ENCODE results near the gene SMC6. TPM values are rescaled to one million over a fixed set of nuclear protein-coding genes. Genes with fewer than 3 reads are reported as not detected.

SMC6 gene
- total RNA-seq, 1 experiment from 2014 or later, result 41.3 TPM

- intact Hi-C loops (cut with micrococcal nuclease; ENCODE audit: unreplicated experiment), result no loop called here
- POLR2A ChIA-PET, result no interaction called here
- no peaks in the 10 kb centered on the region for H3K36me3 Mint-ChIP-seq (ENCODE audit: insufficient read depth, unreplicated experiment)
- Histone ChIP-seq H3K4me3 (ENCODE audit: low read depth, low read length) (no peak overlapping the region), H3K27me3 (replicated peaks; ENCODE audit: control insufficient read depth, insufficient read depth, low read length) (no peaks in the 10 kb centered on the region), H3K9me3 (no peaks in the 10 kb centered on the region), H3K4me1 (no peaks in the 10 kb centered on the region), H3K36me3 (ENCODE audit: control insufficient read depth, insufficient read depth, low read length) (no peaks in the 10 kb centered on the region)
- peaks cover 12% of the 10 kb centered on the region for H3K27me3 Mint-ChIP-seq (ENCODE audit: insufficient read depth, unreplicated experiment)
- no peaks in the 10 kb centered on the region for H3K9me3 Mint-ChIP-seq (ENCODE audit: unreplicated experiment)
- TF ChIP-seq CTCF (IDR thresholded peaks at IDR 0.05; ENCODE audit: insufficient read depth in 1 of 2, low read depth in 1 of 2, low read length in 1 of 2, severe bottlenecking in 1 of 2, unreplicated experiment in 1 of 2), result no peak
- no peak overlapping the region for H3K27ac Mint-ChIP-seq (ENCODE audit: unreplicated experiment)
- CTCF ChIA-PET, result no interaction called here
- H3K4me3 Mint-ChIP-seq (ENCODE audit: unreplicated experiment), result no peak overlapping the region
- DNase-seq, result no peak
- H3K4me1 Mint-ChIP-seq (ENCODE audit: low read depth, unreplicated experiment), result no peaks in the 10 kb centered on the region
- no TSS peak for BruUV-seq (replicated peaks)
Observed at GRCh38 chr2:17795309-17795708, 41.7 kb upstream of the SMC6 start.

GRCh38 chr2:17793803-17794354, 40.3 kb upstream of the SMC6 start:
- Histone ChIP-seq H3K4me3 (ENCODE audit: low read depth, low read length) (no peak overlapping the region), H3K27me3 (replicated peaks; ENCODE audit: control insufficient read depth, insufficient read depth, low read length) (no peaks in the 10 kb centered on the region), H3K4me1 (no peaks in the 10 kb centered on the region), H3K36me3 (ENCODE audit: control insufficient read depth, insufficient read depth, low read length) (no peaks in the 10 kb centered on the region), H3K9me3 (no peaks in the 10 kb centered on the region)
- no peak overlapping the region for H3K4me3 Mint-ChIP-seq (ENCODE audit: unreplicated experiment)
- DNase-seq, result no peak
- H3K4me1 Mint-ChIP-seq (ENCODE audit: low read depth, unreplicated experiment), result no peaks in the 10 kb centered on the region
- no peak for TF ChIP-seq CTCF (IDR thresholded peaks at IDR 0.05; ENCODE audit: insufficient read depth in 1 of 2, low read depth in 1 of 2, low read length in 1 of 2, severe bottlenecking in 1 of 2, unreplicated experiment in 1 of 2)
- intact Hi-C loops (cut with micrococcal nuclease; ENCODE audit: unreplicated experiment), result no loop called here
- ChIA-PET CTCF (no interaction called here), POLR2A (no interaction called here)
- no peak overlapping the region for H3K27ac Mint-ChIP-seq (ENCODE audit: unreplicated experiment)
- H3K27me3 Mint-ChIP-seq (ENCODE audit: insufficient read depth, unreplicated experiment), result peaks cover 5% of the 10 kb centered on the region
- no peaks in the 10 kb centered on the region for H3K36me3 Mint-ChIP-seq (ENCODE audit: insufficient read depth, unreplicated experiment)
- H3K9me3 Mint-ChIP-seq (ENCODE audit: unreplicated experiment), result no peaks in the 10 kb centered on the region
- no TSS peak for BruUV-seq (replicated peaks)

GRCh38 chr2:17793296-17793695, 39.7 kb upstream of the SMC6 start:
- CTCF ChIA-PET, result no interaction called here
- Histone ChIP-seq H3K4me1 (no peaks in the 10 kb centered on the region), H3K9me3 (no peaks in the 10 kb centered on the region), H3K36me3 (ENCODE audit: control insufficient read depth, insufficient read depth, low read length) (no peaks in the 10 kb centered on the region), H3K4me3 (ENCODE audit: low read depth, low read length) (no peak overlapping the region), H3K27me3 (replicated peaks; ENCODE audit: control insufficient read depth, insufficient read depth, low read length) (no peaks in the 10 kb centered on the region)
- no peaks in the 10 kb centered on the region for H3K36me3 Mint-ChIP-seq (ENCODE audit: insufficient read depth, unreplicated experiment)
- H3K27me3 Mint-ChIP-seq (ENCODE audit: insufficient read depth, unreplicated experiment), result peaks cover 5% of the 10 kb centered on the region
- H3K9me3 Mint-ChIP-seq (ENCODE audit: unreplicated experiment), result no peaks in the 10 kb centered on the region
- POLR2A ChIA-PET, result no interaction called here
- intact Hi-C loops (cut with micrococcal nuclease; ENCODE audit: unreplicated experiment), result no loop called here
- H3K4me1 Mint-ChIP-seq (ENCODE audit: low read depth, unreplicated experiment), result no peaks in the 10 kb centered on the region
- no peak overlapping the region for H3K4me3 Mint-ChIP-seq (ENCODE audit: unreplicated experiment)
- TF ChIP-seq CTCF (IDR thresholded peaks at IDR 0.05; ENCODE audit: insufficient read depth in 1 of 2, low read depth in 1 of 2, low read length in 1 of 2, severe bottlenecking in 1 of 2, unreplicated experiment in 1 of 2), result no peak
- DNase-seq, result no peak
- no peak overlapping the region for H3K27ac Mint-ChIP-seq (ENCODE audit: unreplicated experiment)
- BruUV-seq (replicated peaks), result no TSS peak

All from Caco-2 (cell line).